NCI-H2171 (cell line): ENCODE results near the gene SNCB.

Experiments
- DNase-seq: peaks from one replicate; lab custom pipeline; 2025; lab: John Stamatoyannopoulos, UW

The SNCB gene

GRCh38 chr5:176644294-176644693, 14.0 kb upstream of the SNCB start:
- DNase-seq = no peak

GRCh38 chr5:176643491-176644219, 13.3 kb upstream of the SNCB start:
- no peak for DNase-seq

DNA sequence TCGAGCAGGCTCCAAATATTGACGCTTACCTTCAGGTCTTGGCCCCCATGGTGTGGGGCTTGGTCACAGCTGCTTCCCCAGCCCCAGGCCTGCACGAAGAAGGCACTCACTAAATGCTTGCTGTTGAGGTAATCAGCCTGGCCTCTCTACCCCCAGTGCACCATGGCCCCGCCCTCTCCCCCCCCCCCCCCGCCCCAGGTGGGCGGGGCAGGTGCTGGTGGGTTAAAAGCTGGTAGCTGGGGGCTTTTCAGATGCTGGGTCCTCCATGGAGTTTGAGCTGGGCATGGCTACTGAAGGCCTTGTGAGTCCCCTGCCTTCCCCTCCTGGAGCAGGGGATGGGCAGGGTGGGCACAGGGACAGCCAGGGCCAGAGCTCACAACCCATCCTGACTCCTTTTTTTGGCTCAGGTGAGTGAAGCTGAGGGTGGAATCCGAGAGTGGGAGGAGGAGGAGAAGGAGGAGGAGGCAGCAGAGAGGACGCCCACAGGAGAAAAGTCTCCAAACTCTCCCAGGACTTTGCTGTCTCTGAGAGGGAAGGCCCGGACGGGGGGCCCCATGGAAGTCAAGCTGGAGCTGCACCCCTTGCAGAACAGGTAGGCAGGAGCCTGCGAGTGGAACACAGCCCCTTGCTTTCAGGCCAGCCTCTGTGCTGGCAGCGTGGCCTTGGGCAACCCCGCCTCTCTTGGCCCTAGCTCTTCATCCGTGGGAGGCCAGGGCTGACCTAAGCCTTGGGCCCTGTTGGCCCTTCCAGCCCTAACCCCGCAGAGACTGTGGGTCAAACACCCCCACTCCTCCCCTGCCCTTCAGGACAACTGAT, 12.5 kb upstream of the SNCB start:
- no peak for DNase-seq

DNA sequence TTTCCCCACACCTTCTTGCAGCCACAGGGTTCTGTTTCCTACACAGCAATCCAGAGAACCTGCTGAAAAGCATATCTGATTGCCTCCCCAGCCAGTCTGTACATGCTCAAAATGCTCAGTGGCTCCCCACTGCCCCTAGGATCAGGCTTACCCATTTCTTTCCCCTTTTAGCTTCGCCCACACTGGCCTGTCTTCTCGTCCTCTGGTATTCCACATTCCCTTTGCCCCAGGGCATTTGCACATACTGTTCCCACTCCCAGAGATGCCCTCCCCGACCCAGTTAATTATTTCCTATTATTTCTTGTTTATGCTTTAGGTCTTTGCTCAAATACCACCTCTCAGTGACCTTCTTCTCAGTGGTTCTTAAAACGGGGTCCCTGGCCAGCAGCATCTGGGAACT, 10.3 kb upstream of the SNCB start:
- DNase-seq = no peak

- peak; percentile 75 for DNase-seq
Measured at GRCh38 chr5:176639981-176640380, 9.6 kb upstream of the SNCB start.

GRCh38 chr5:176639208-176639607, 8.9 kb upstream of the SNCB start:
- no peak for DNase-seq

GRCh38 chr5:176638437-176638836, 8.1 kb upstream of the SNCB start:
- no peak for DNase-seq

- no peak for DNase-seq
Measured at GRCh38 chr5:176637556-176637955, 7.2 kb upstream of the SNCB start.

GRCh38 chr5:176636426-176636825, 6.1 kb upstream of the SNCB start:
- no peak for DNase-seq

- no peak for DNase-seq
Measured at GRCh38 chr5:176633598-176633997, 3.3 kb upstream of the SNCB start.

GRCh38 chr5:176632745-176633144, 2.4 kb upstream of the SNCB start:
- DNase-seq = no peak

GRCh38 chr5:176631383-176632200, 1.3 kb upstream of the SNCB start:
- peak; percentile 57 for DNase-seq

DNA sequence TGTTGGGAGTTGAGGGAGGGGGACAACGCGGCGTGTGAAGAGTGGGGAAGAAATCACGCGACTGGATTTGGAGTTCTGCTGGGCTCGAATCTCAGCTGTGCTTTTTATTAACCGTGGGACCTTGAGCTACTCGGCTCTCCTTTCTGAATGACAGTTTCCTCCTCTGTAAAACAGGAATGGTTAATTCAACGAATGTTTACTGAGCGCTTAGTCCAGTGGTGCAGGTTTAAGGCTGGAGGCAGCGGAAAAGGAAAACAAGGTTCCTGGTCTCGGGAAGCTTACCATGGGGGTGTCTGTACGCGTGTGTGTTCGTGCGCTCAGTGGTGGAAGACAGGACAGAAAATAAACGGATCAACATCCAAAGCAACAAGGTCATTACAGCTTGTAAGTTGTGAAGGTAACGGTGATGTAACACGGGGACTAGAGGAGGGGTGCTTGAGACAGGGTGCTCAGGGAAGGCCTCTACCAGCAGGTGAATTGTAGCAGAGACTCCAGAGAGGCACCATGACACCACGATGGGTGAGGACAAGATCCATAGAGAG, 418 bp upstream of the SNCB start:
- DNase-seq = no peak

- DNase-seq = no peak
Measured at GRCh38 chr5:176629317-176629852, 949 bp downstream of the SNCB start.

- no peak for DNase-seq
Measured at GRCh38 chr5:176628406-176629228, 1.7 kb downstream of the SNCB start.

DNA sequence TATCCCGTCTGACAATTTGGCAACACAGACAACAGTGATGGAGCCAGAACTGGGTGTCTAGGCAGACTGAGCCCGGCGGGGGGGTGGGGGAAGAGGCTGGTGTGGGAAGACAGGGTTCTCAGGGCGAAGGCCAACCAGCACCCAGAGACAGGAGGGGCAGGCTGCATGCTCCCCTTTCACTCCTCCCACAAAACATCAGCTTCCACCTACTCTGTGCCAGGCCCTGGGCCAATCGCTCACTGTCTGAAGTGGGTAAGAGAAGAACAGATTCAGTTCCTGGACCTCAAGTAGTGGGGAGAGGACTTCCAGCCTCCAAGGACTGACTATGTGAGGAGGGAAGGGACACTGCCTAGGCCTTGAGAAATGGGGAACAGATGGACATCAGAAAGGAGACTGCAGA, 2.8 kb downstream of the SNCB start:
- DNase-seq = no peak

DNA sequence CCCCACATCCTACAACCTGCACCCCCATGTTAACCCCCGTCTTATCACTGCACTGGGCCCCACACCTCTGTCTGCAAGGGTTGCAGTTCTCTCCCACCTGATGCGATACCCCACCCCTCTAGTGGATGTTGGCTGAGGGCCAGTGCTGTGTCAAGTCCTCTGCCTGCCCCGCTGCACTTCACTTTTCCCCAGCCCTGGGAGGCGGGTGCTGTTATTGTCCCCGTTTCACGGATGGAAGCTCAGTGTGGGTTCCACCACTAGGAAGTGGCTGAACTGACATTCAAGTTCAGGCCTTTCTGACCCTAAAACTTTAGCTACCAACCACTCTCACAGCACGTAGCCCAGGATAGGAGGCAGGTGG, 3.5 kb downstream of the SNCB start:
- no peak for DNase-seq

GRCh38 chr5:176625966-176626875, 4.1 kb downstream of the SNCB start:
- no peak for DNase-seq

DNA sequence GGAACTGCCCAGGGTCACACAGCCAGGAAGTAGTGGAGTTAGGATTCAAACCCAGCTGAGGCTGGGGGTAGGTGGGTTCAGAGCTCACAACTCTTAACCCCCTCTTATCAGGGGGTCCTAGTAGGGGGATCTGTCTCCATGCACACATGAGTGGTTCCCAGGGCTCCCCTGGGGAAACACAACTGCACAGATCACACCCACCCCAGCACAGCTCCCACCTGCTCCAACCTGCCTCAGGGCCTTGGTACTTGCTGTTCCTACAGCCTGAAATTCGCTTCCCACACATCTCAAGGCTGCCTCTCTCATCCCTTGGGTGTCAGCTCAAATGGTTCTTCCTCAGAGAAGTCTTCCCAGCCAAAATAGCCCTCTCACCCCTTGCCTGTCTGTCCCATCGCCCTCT, 4.8 kb downstream of the SNCB start:
- no peak for DNase-seq

DNA sequence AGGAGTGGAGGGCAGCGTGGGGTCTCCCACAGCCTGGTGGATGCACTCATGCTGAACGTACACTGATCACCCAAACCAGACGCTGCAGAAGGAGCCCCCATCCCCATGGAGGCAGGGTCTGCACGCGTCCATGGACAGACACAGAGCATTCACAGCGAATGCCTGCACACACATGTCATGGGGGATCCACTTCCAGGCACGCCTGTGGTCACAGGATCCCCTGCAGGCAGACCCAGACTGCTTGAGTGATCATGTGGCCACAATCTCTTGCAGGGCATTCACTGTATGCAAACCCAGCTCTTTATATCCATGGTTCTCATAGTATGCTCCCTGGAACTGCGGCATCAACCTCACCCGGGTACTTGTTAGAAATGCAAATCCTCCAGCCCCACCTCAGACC, 5.4 kb downstream of the SNCB start:
- DNase-seq = no peak
